Right forelimb (tissue), 1 donor: Measurements from ENCODE around the gene PTCD1.
A peak's percentile ranks its signal among the peaks of the same experiment; 100 is the strongest.
"Not testable (repeated sequence)": the region's sequence is repeated elsewhere in the genome, so short reads cannot be mapped to it uniquely, and the experiment has no call there.

Experiments
- DNase-seq: peaks from one replicate; pipeline ENCODE4 v3.0.0-alpha.2; 2018

PTCD1 gene

GRCh38 chr7:99384523-99384922, 54.1 kb downstream of the PTCD1 start:
- DNase-seq = no peak

- DNase-seq = no peak
Measured at GRCh38 chr7:99383791-99384370, 54.7 kb downstream of the PTCD1 start.

- no peak for DNase-seq
Measured at GRCh38 chr7:99383203-99383602, 55.4 kb downstream of the PTCD1 start.

- DNase-seq = no peak
Measured at GRCh38 chr7:99381664-99382075, 56.9 kb downstream of the PTCD1 start.

- DNase-seq = no peak
Measured at GRCh38 chr7:99380823-99381663, 57.6 kb downstream of the PTCD1 start.

GRCh38 chr7:99380032-99380822, 58.4 kb downstream of the PTCD1 start:
- no peak for DNase-seq

- DNase-seq = not testable (repeated sequence)
Measured at GRCh38 chr7:99379693-99380031, 58.9 kb downstream of the PTCD1 start.

GRCh38 chr7:99379043-99379577, 59.5 kb downstream of the PTCD1 start:
- peak; percentile 75 for DNase-seq

GRCh38 chr7:99375070-99375807, 63.4 kb downstream of the PTCD1 start:
- peak; percentile 82 for DNase-seq

- peak; percentile 83 for DNase-seq
Measured at GRCh38 chr7:99374111-99375064, 64.2 kb downstream of the PTCD1 start, which contains the start of gene ARPC1B. ARPC1B (plus strand) TSS chr7:99374730; CDS start chr7:99385715, 10,985 bp downstream.

GRCh38 chr7:99373091-99374066, 65.2 kb downstream of the PTCD1 start:
- peak; percentile 32 for DNase-seq

- DNase-seq = no peak
Measured at GRCh38 chr7:99372275-99373090, 66.1 kb downstream of the PTCD1 start.

- no peak for DNase-seq
Measured at GRCh38 chr7:99371376-99371920, 67.2 kb downstream of the PTCD1 start.

GRCh38 chr7:99369767-99370391, 68.7 kb downstream of the PTCD1 start:
- peak; percentile 64 for DNase-seq

GRCh38 chr7:99368750-99369389, 69.7 kb downstream of the PTCD1 start:
- DNase-seq = no peak
